Panc1 (cell line): Measurements from ENCODE around the gene GRHPR. TPM values are rescaled to one million over a fixed set of nuclear protein-coding genes. Genes with fewer than 3 reads are reported as not detected.

ENCODE experiments used
- ATAC-seq: fragments of 200-7000 bp; cut with Tn5 transposase; 2 replicates; pipeline ENCODE4 v1.9.1; 2020; ENCODE audit warnings: mild to moderate bottlenecking, moderate library complexity
- BruUV-seq: library from RNA; stranded (reverse); fragments of 400-500 nt; replicated peaks from 2 replicates; lab custom pipeline; 2021; lab: Mats Ljungman, UMichigan
- CTCF ChIA-PET: fragments of 300-600 bp; sonication (Branson Sonifier 250); formaldehyde crosslinking; loops from one replicate; lab custom pipeline; 2022; ENCODE audit warnings: antibody characterized with exemption; lab: Charles Lee
- POLR2A ChIA-PET: fragments of 300-600 bp; sonication (Branson Sonifier 250); formaldehyde crosslinking; loops from one replicate; lab custom pipeline; 2022; ENCODE audit warnings: antibody characterized with exemption; lab: Charles Lee
- DNase-seq: peaks from one replicate; pipeline ENCODE4 v3.0.0-alpha.2; 2010; ENCODE audit warnings: low read depth, low spot score
- H3K27ac ChIP-seq: 2 replicates; pipeline ENCODE4 v1.5.1; 2011; ENCODE audit warnings: mild to moderate bottlenecking, low read length, inconsistent platforms
- H3K27me3 ChIP-seq: fragments of 200-500 bp; sonication (Bioruptor generic); 2 replicates; pipeline ENCODE4 v1.6.0; 2014; ENCODE audit warnings: low read length, inconsistent platforms; ENCODE audit not compliant: control insufficient read depth, insufficient read depth
- H3K36me3 ChIP-seq: fragments of 200-500 bp; sonication (Bioruptor generic); 2 replicates; pipeline ENCODE4 v1.5.1; 2014; ENCODE audit warnings: inconsistent platforms, mild to moderate bottlenecking, low read length, moderate library complexity; ENCODE audit not compliant: control insufficient read depth, insufficient read depth
- H3K4me1 ChIP-seq: 2 replicates; pipeline ENCODE4 v1.5.1; 2011; ENCODE audit warnings: inconsistent platforms, mild to moderate bottlenecking, low read length, moderate library complexity; ENCODE audit not compliant: control insufficient read depth, insufficient read depth
- H3K4me3 ChIP-seq, 2 experiments: 2 replicates each; pipeline ENCODE4 v1.5.1; 2011 to 2012; ENCODE audit warnings: low read depth in 2 of 2, low read length in 2 of 2, mild to moderate bottlenecking in 2 of 2, inconsistent platforms in 1 of 2, moderate library complexity in 1 of 2
- H3K9me3 ChIP-seq: fragments of 200-500 bp; sonication (Bioruptor generic); 2 replicates; pipeline ENCODE4 v1.5.1; 2014; ENCODE audit warnings: low read depth, mild to moderate bottlenecking, inconsistent platforms, low read length, moderate library complexity; ENCODE audit not compliant: control insufficient read depth, insufficient read depth
- POLR2AphosphoS5 ChIP-seq: IDR thresholded peaks from 2 replicates; pipeline ENCODE4 v1.6.1; 2012; ENCODE audit warnings: mild to moderate bottlenecking, low read depth, low read length, moderate library complexity
- SIN3A ChIP-seq: IDR thresholded peaks from 2 replicates; pipeline ENCODE4 v1.6.1; 2012; ENCODE audit warnings: low read depth, mild to moderate bottlenecking, low read length, moderate library complexity, borderline replicate concordance; ENCODE audit not compliant: insufficient read depth
- TCF7L2 ChIP-seq: IDR thresholded peaks from 2 replicates; pipeline ENCODE4 v1.6.1; 2011; ENCODE audit warnings: mild to moderate bottlenecking, low read depth, low read length, inconsistent platforms
- in situ Hi-C: cut with HindIII; loops from 2 replicates; pipeline ENCODE4 v1.10.0; 2016; ENCODE audit warnings: low sequenced_read_pairs, low pct_unique_long_range_greater_than_20kb
- intact Hi-C: fragments of 100-400 bp; cut with micrococcal nuclease; formaldehyde crosslinking; loops from one replicate; pipeline ENCODE4 v1.10.0; 2022; ENCODE audit not compliant: unreplicated experiment
- total RNA-seq: library from RNA; stranded (reverse); gene quantifications from one replicate; pipeline ENCODE4 v1.2.1, GENCODE V29; 2021; ENCODE audit not compliant: unreplicated experiment
- TF ChIP-seq, protein P1 (sequence below): fragments of 450-650 bp; IDR thresholded peaks from 2 replicates; pipeline ENCODE4 v1.5.1; 2017; ENCODE audit warnings: mild to moderate bottlenecking
- TF ChIP-seq, protein P2 (sequence below), 2 experiments: IDR thresholded peaks; 2 replicates each; pipeline ENCODE4 v1.6.1; 2011 to 2012; ENCODE audit warnings: low read depth in 2 of 2, control low read depth in 1 of 2, low read length in 1 of 2, mild to moderate bottlenecking in 1 of 2, moderate library complexity in 1 of 2; ENCODE audit not compliant: insufficient read depth in 1 of 2

Gene GRHPR
- total RNA-seq, 1 experiment from 2014 or later: 238 TPM

DNA sequence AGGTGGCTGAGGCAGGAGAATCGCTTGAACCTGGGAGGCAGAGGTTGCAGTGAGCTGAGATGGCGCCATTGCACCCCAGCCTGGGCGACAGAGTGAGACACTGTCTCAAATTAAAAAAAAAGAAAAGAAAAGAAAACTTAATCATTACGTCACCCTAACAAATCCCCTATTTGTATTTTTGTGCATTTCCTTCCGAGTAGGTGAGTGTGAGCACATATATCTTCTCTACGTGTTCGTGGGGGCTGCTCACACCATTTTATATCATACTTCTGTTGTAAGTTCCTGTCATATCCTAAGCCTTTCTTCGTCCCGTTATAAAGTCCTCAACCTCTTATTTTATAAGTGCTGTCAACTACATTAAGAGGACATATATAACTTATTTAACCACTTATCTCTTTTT lies 41.9 kb upstream of the GRHPR start:
- Histone ChIP-seq H3K4me1 (no peaks in the 10 kb centered on the region), H3K4me3 (no peak overlapping the region), H3K27me3 (peaks cover 2% of the 10 kb centered on the region; the same call in 1 of the 2 replicates), H3K9me3 (no peaks in the 10 kb centered on the region), H3K27ac (no peak overlapping the region), H3K36me3 (no peaks in the 10 kb centered on the region)
- intact Hi-C loops (no loop called here), in situ Hi-C loops (no loop called here)
- ATAC-seq (no peak), DNase-seq (no peak)
- ChIA-PET POLR2A (no interaction called here), CTCF (no interaction called here)
- TF ChIP-seq TCF7L2 (no peak), POLR2AphosphoS5 (no peak), SIN3A (no peak)
- TF ChIP-seq, protein P1, sequence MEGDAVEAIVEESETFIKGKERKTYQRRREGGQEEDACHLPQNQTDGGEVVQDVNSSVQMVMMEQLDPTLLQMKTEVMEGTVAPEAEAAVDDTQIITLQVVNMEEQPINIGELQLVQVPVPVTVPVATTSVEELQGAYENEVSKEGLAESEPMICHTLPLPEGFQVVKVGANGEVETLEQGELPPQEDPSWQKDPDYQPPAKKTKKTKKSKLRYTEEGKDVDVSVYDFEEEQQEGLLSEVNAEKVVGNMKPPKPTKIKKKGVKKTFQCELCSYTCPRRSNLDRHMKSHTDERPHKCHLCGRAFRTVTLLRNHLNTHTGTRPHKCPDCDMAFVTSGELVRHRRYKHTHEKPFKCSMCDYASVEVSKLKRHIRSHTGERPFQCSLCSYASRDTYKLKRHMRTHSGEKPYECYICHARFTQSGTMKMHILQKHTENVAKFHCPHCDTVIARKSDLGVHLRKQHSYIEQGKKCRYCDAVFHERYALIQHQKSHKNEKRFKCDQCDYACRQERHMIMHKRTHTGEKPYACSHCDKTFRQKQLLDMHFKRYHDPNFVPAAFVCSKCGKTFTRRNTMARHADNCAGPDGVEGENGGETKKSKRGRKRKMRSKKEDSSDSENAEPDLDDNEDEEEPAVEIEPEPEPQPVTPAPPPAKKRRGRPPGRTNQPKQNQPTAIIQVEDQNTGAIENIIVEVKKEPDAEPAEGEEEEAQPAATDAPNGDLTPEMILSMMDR: no peak
- TF ChIP-seq, protein P2, sequence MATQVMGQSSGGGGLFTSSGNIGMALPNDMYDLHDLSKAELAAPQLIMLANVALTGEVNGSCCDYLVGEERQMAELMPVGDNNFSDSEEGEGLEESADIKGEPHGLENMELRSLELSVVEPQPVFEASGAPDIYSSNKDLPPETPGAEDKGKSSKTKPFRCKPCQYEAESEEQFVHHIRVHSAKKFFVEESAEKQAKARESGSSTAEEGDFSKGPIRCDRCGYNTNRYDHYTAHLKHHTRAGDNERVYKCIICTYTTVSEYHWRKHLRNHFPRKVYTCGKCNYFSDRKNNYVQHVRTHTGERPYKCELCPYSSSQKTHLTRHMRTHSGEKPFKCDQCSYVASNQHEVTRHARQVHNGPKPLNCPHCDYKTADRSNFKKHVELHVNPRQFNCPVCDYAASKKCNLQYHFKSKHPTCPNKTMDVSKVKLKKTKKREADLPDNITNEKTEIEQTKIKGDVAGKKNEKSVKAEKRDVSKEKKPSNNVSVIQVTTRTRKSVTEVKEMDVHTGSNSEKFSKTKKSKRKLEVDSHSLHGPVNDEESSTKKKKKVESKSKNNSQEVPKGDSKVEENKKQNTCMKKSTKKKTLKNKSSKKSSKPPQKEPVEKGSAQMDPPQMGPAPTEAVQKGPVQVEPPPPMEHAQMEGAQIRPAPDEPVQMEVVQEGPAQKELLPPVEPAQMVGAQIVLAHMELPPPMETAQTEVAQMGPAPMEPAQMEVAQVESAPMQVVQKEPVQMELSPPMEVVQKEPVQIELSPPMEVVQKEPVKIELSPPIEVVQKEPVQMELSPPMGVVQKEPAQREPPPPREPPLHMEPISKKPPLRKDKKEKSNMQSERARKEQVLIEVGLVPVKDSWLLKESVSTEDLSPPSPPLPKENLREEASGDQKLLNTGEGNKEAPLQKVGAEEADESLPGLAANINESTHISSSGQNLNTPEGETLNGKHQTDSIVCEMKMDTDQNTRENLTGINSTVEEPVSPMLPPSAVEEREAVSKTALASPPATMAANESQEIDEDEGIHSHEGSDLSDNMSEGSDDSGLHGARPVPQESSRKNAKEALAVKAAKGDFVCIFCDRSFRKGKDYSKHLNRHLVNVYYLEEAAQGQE (IDR thresholded peaks at IDR 0.05; ENCODE audit: insufficient read depth in 1 of 2, low read depth in 2 of 2, low read length in 1 of 2): no peak
- BruUV-seq: no TSS peak

DNA sequence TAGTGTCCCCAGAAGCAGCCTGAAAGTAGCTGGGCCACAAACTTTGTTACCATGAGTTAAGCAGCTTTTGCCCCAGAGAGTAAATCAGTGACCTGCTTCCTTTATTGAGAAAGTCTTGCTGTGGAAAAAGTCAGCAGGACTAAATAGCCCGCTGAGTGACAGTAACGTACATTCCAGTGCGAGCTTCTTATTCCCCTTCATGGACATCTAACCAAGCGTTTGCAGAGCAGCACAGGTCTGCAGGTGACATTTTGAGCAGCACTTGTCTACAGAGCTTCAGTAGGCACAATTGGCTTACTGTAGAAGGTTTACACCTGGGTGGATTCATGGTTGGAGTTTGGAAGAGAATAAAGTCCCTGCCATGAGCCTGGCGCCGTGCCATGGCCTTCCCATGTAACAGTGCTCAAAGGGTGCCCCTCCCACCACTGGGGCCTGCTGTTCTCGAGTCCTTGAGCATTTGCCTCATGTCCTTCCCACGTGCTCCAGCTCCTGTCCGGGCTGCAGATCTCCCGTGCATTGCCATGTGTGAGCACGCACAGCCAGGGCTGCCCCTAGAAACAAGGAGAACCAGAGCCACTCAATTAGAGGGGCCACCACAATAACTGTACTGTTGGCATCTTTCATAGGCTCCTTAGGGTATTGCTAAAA lies 41.3 kb upstream of the GRHPR start:
- no peaks in the 10 kb centered on the region for H3K9me3 ChIP-seq
- ATAC-seq (no peak), DNase-seq (no peak)
- no peaks in the 10 kb centered on the region; the same call in 1 of the 2 replicates for H3K27me3 ChIP-seq
- TF ChIP-seq, protein P2 (IDR thresholded peaks at IDR 0.05; ENCODE audit: insufficient read depth in 1 of 2, low read depth in 2 of 2, low read length in 1 of 2): no peak
- TF ChIP-seq TCF7L2 (no peak), POLR2AphosphoS5 (no peak), SIN3A (no peak)
- TF ChIP-seq, protein P1: no peak
- H3K4me1 ChIP-seq: no peaks in the 10 kb centered on the region
- ChIA-PET POLR2A (no interaction called here), CTCF (interaction anchor here (1.5 kb wide), 1 partner anchor 30 kb away, joined by 4 read pairs; no protein-coding TSS in a partner anchor)
- BruUV-seq: no TSS peak
- intact Hi-C loops: no loop called here
- H3K27ac ChIP-seq: no peak overlapping the region
- in situ Hi-C loops: no loop called here
- no peaks in the 10 kb centered on the region for H3K36me3 ChIP-seq
- no peak overlapping the region for H3K4me3 ChIP-seq
